ENCODE results near the gene KCND3. TPM values are rescaled to one million over a fixed set of nuclear protein-coding genes. Genes with fewer than 3 reads are reported as not detected.

Gene KCND3
- total and polyA plus RNA-seq, 2 of the 4 experiments (the other 2 are of a cell fraction), result under 0.01 to 0.03 TPM

DNA sequence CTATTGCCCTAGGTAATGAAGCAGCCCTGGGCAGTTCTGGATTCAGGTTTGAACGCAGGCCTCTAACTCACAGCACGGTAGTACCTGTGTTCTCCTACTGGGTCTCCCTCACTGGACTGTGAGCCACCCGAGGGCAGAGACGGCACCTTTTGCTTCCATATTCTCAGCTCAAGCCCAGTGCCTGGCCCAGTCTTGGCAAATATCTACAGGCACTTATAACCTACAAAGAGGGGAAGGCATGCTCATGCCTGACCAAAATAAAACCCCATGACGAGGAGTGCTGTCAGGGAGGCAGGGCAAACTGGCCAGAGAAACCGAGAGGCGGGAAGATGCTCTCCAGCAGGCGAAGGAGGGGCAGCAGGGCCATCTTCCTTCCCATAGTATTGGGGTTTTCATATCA lies 142.6 kb downstream of the KCND3 start:
- no peak overlapping the region for H3K18ac ChIP-seq (ENCODE audit: low read depth, low read length)
- DNase-seq, result no peak
- no peaks in the 10 kb centered on the region for H3K36me3 ChIP-seq (ENCODE audit: control insufficient read depth, insufficient read depth, low read length)
- H2AFZ ChIP-seq (replicated peaks; ENCODE audit: low read length, poor library complexity), result no peak overlapping the region
- H3K9ac ChIP-seq (ENCODE audit: low read depth, low read length), result no peak overlapping the region
- H4K8ac ChIP-seq (ENCODE audit: low read depth in 2 of 2, low read length in 2 of 2), result no peak overlapping the region
- H2BK5ac ChIP-seq (ENCODE audit: low read depth, low read length, poor library complexity, severe bottlenecking), result no peak overlapping the region
- no TSS peak for BruUV-seq (replicated peaks)
- no peaks in the 10 kb centered on the region for H3K9me1 ChIP-seq (ENCODE audit: insufficient read depth, low read length)
- no peak overlapping the region for H2AK5ac ChIP-seq (ENCODE audit: low read depth, low read length)
- H2BK20ac ChIP-seq (ENCODE audit: low read depth, low read length), result no peak overlapping the region
- H3K4me3 ChIP-seq (ENCODE audit: insufficient read depth, low read depth, low read length), result no peak overlapping the region
- ATAC-seq (ENCODE audit: low read depth), result no peak
- intact Hi-C loops (cut with micrococcal nuclease) (no loop called here), dilution Hi-C loops (cut with HindIII; ENCODE audit: low sequenced_read_pairs, unreplicated experiment) (no loop called here), in situ Hi-C loops (cut with MboI; ENCODE audit: low sequenced_read_pairs) (no loop called here)
- H4K91ac ChIP-seq (ENCODE audit: insufficient read depth, low read depth, low read length), result no peak overlapping the region
- H3K27me3 ChIP-seq (ENCODE audit: control insufficient read depth, insufficient read depth, low read length), result peaks cover 17% of the 10 kb centered on the region
- H2AK9ac ChIP-seq (replicated peaks; ENCODE audit: low read depth, low read length, poor library complexity), result no peak overlapping the region
- TF ChIP-seq RCOR1 (IDR thresholded peaks at IDR 0.05; ENCODE audit: insufficient replicate concordance, low read length) (no peak), CEBPB (IDR thresholded peaks at IDR 0.05; ENCODE audit: low read depth, low read length) (no peak), CHD1 (IDR thresholded peaks at IDR 0.05; ENCODE audit: low read depth, low read length) (no peak), NFE2L2 (IDR thresholded peaks at IDR 0.05; ENCODE audit: low read depth, low read length) (no peak), RFX5 (IDR thresholded peaks at IDR 0.05; ENCODE audit: low read depth, low read length) (no peak), POLR2A (IDR thresholded peaks at IDR 0.05; ENCODE audit: low read depth, low read length) (no peak), MAFK (IDR thresholded peaks at IDR 0.05; ENCODE audit: low read depth, low read length) (no peak), BHLHE40 (IDR thresholded peaks at IDR 0.05; ENCODE audit: low read depth, low read length) (no peak), MAZ (IDR thresholded peaks at IDR 0.05; ENCODE audit: borderline replicate concordance, low read depth, low read length) (no peak), FOS (IDR thresholded peaks at IDR 0.05; ENCODE audit: low read depth, low read length) (no peak), SMC3 (IDR thresholded peaks at IDR 0.05; ENCODE audit: low read depth, low read length) (no peak), RAD21 (IDR thresholded peaks at IDR 0.05; ENCODE audit: low read length) (no peak), MXI1 (IDR thresholded peaks at IDR 0.05; ENCODE audit: borderline replicate concordance, low read depth, low read length) (no peak)
- TF ChIP-seq, protein P1, sequence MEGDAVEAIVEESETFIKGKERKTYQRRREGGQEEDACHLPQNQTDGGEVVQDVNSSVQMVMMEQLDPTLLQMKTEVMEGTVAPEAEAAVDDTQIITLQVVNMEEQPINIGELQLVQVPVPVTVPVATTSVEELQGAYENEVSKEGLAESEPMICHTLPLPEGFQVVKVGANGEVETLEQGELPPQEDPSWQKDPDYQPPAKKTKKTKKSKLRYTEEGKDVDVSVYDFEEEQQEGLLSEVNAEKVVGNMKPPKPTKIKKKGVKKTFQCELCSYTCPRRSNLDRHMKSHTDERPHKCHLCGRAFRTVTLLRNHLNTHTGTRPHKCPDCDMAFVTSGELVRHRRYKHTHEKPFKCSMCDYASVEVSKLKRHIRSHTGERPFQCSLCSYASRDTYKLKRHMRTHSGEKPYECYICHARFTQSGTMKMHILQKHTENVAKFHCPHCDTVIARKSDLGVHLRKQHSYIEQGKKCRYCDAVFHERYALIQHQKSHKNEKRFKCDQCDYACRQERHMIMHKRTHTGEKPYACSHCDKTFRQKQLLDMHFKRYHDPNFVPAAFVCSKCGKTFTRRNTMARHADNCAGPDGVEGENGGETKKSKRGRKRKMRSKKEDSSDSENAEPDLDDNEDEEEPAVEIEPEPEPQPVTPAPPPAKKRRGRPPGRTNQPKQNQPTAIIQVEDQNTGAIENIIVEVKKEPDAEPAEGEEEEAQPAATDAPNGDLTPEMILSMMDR (conservative IDR thresholded peaks at IDR 0.05; ENCODE audit: low read depth, low read length), result no peak
- TF ChIP-seq, protein P2, sequence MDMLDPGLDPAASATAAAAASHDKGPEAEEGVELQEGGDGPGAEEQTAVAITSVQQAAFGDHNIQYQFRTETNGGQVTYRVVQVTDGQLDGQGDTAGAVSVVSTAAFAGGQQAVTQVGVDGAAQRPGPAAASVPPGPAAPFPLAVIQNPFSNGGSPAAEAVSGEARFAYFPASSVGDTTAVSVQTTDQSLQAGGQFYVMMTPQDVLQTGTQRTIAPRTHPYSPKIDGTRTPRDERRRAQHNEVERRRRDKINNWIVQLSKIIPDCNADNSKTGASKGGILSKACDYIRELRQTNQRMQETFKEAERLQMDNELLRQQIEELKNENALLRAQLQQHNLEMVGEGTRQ (IDR thresholded peaks at IDR 0.05; ENCODE audit: low read depth, low read length), result no peak
- TF ChIP-seq, protein P3, sequence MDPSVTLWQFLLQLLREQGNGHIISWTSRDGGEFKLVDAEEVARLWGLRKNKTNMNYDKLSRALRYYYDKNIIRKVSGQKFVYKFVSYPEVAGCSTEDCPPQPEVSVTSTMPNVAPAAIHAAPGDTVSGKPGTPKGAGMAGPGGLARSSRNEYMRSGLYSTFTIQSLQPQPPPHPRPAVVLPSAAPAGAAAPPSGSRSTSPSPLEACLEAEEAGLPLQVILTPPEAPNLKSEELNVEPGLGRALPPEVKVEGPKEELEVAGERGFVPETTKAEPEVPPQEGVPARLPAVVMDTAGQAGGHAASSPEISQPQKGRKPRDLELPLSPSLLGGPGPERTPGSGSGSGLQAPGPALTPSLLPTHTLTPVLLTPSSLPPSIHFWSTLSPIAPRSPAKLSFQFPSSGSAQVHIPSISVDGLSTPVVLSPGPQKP (IDR thresholded peaks at IDR 0.05; ENCODE audit: borderline replicate concordance, low read depth, low read length), result no peak
- H4K5ac ChIP-seq (ENCODE audit: low read depth, low read length), result no peak overlapping the region
- no CpG with 5 or more reads among the region's 8 CpGs for WGBS, 2 experiments (ENCODE audit: extremely low coverage in 2 of 2, insufficient read length in 1 of 2)
- no peak overlapping the region for H3K56ac ChIP-seq (ENCODE audit: extremely low read depth, insufficient read depth, low read length)
- H3K4ac ChIP-seq (ENCODE audit: low read depth, low read length), result no peak overlapping the region
- no peaks in the 10 kb centered on the region for H3K4me1 ChIP-seq (ENCODE audit: control insufficient read depth, insufficient read depth, low read length)
- CTCF ChIA-PET, result no interaction called here
- H3K27ac ChIP-seq (ENCODE audit: insufficient read depth, low read length), result no peak overlapping the region
- no peak overlapping the region for H3K23ac ChIP-seq (ENCODE audit: low read depth, low read length)
- H3K79me1 ChIP-seq (ENCODE audit: low read depth in 1 of 2, low read length in 2 of 2), result no peaks in the 10 kb centered on the region
- H2BK15ac ChIP-seq (ENCODE audit: low read depth, low read length), result no peak overlapping the region
- H3K14ac ChIP-seq (replicated peaks; ENCODE audit: low read depth, low read length), result no peak overlapping the region
- no peak overlapping the region for H3K4me2 ChIP-seq (ENCODE audit: low read depth, low read length)
- POLR2A ChIA-PET (ENCODE audit: unreplicated experiment), result no interaction called here
- no peak overlapping the region for H2BK120ac ChIP-seq (ENCODE audit: low read depth, low read length)
- no peaks in the 10 kb centered on the region for H4K20me1 ChIP-seq (ENCODE audit: insufficient read depth, low read length)
- no peaks in the 10 kb centered on the region for H3K9me3 ChIP-seq (ENCODE audit: control insufficient read depth, insufficient read depth, low read length)

Data from IMR-90 (cell line).